Keratinocyte (primary cell): ENCODE data around the gene MYF5. TPM values are rescaled to one million over a fixed set of nuclear protein-coding genes. Genes with fewer than 3 reads are reported as not detected.
A peak's percentile ranks its signal among the peaks of the same experiment; 100 is the strongest.

ENCODE experiments used
- DNase-seq: peaks from one replicate; pipeline ENCODE4 v3.0.0-alpha.2; 2011; ENCODE audit warnings: low read depth, missing footprints, low spot score
- FAIRE-seq: peaks from 2 replicates; lab custom pipeline; 2011; peaks lifted over from hg19 to GRCh38; lab: Jason Lieb, UNC
- H2AFZ ChIP-seq: 2 replicates; pipeline ENCODE4 v1.6.0; 2012; ENCODE audit warnings: low read length, control low read depth, inconsistent platforms; ENCODE audit not compliant: control insufficient read depth
- H3K27ac ChIP-seq: 2 replicates; pipeline ENCODE4 v1.5.1; 2011; ENCODE audit warnings: low read length; ENCODE audit not compliant: control insufficient read depth, insufficient read depth
- H3K27me3 ChIP-seq: 3 replicates; pipeline ENCODE4 v1.6.0; 2011; ENCODE audit warnings: low read length; ENCODE audit not compliant: control insufficient read depth, insufficient read depth; ENCODE audit errors: extremely low read depth
- H3K36me3 ChIP-seq, 2 experiments: 2 replicates in 1 of 2; 3 replicates in 1 of 2; pipeline ENCODE4 v1.5.1; 2011; ENCODE audit warnings: low read length in 2 of 2, mild to moderate bottlenecking in 1 of 2; ENCODE audit not compliant: control insufficient read depth in 2 of 2, insufficient read depth in 2 of 2; ENCODE audit errors: extremely low read depth in 1 of 2
- H3K4me1 ChIP-seq: 3 replicates; pipeline ENCODE4 v1.5.1; 2011; ENCODE audit warnings: low read length; ENCODE audit not compliant: control insufficient read depth, insufficient read depth; ENCODE audit errors: extremely low read depth
- H3K4me2 ChIP-seq: 3 replicates; pipeline ENCODE4 v1.6.0; 2011; ENCODE audit warnings: low read depth, low read length; ENCODE audit not compliant: control insufficient read depth, insufficient read depth; ENCODE audit errors: extremely low read depth
- H3K4me3 ChIP-seq, 3 experiments: fragments of 200-600 bp in 1 of 3; sonication (generic) in 1 of 3; 2 replicates in 2 of 3; 3 replicates in 1 of 3; pipeline ENCODE4 v1.5.1; 2011 to 2016; ENCODE audit warnings: low read length in 3 of 3, mild to moderate bottlenecking in 3 of 3, control low read depth in 2 of 3, inconsistent platforms in 1 of 3, low read depth in 1 of 3, mixed read lengths in 1 of 3, mixed run types in 1 of 3, moderate library complexity in 1 of 3; ENCODE audit not compliant: control insufficient read depth in 2 of 3, insufficient read depth in 2 of 3; ENCODE audit errors: extremely low read depth in 1 of 3
- H3K79me2 ChIP-seq: 2 replicates; pipeline ENCODE4 v1.6.0; 2012; ENCODE audit warnings: low read length; ENCODE audit not compliant: control insufficient read depth, insufficient read depth
- H3K9ac ChIP-seq: 3 replicates; pipeline ENCODE4 v1.6.0; 2011; ENCODE audit warnings: low read length; ENCODE audit not compliant: control insufficient read depth, insufficient read depth; ENCODE audit errors: extremely low read depth
- H3K9me1 ChIP-seq: 3 replicates; pipeline ENCODE4 v1.6.0; 2011; ENCODE audit warnings: low read length; ENCODE audit not compliant: control insufficient read depth, insufficient read depth; ENCODE audit errors: extremely low read depth
- H3K9me3 ChIP-seq: 2 replicates; pipeline ENCODE4 v1.5.1; 2012; ENCODE audit warnings: low read depth, low read length; ENCODE audit not compliant: control insufficient read depth
- H4K20me1 ChIP-seq: 3 replicates; pipeline ENCODE4 v1.6.0; 2011; ENCODE audit warnings: low read length; ENCODE audit not compliant: control insufficient read depth, insufficient read depth; ENCODE audit errors: extremely low read depth
- EZH2 ChIP-seq: IDR thresholded peaks from one replicate; pipeline ENCODE4 v1.6.1; 2012; ENCODE audit warnings: inconsistent platforms, mild to moderate bottlenecking, low read length, moderate library complexity
- dilution Hi-C: fragments of 300-500 bp; cut with MboI; formaldehyde crosslinking; loops from one replicate; pipeline ENCODE4 v1.7.0; 2020; ENCODE audit warnings: low sequenced_read_pairs; ENCODE audit not compliant: extremely low pct_ligation_motif_present
- polyA plus RNA-seq, 5 experiments: library from polyadenylated mRNA; depleted of rRNA in 3 of 5; stranded (reverse) in 3 of 5; stranded (forward) in 1 of 5; unstranded in 1 of 5; fragments of >200 nt; gene quantifications; 1 replicate in 1 of 5; 2 replicates in 3 of 5; 3 replicates in 1 of 5; pipeline versions ENCODE4 v1.2.1 to v1.2.3, GENCODE V29; 2011 to 2012; ENCODE audit warnings: missing spikeins in 2 of 5, low read depth in 1 of 5, low replicate concordance in 1 of 5
- TF ChIP-seq, protein P1 (sequence below), 3 experiments: IDR thresholded peaks in 1 of 3; conservative IDR thresholded peaks in 1 of 3; optimal IDR thresholded peaks in 1 of 3; 2 replicates in 2 of 3; 3 replicates in 1 of 3; pipeline versions ENCODE3 to v1.5.1; 2011; ENCODE audit warnings: low read length in 3 of 3, mild to moderate bottlenecking in 3 of 3, moderate library complexity in 2 of 3, control low read depth in 1 of 3, inconsistent platforms in 1 of 3; ENCODE audit not compliant: insufficient read depth in 2 of 3; ENCODE audit errors: extremely low read depth in 1 of 3

MYF5 gene
- polyA plus RNA-seq, 1 donor (not counting 4 experiments of a cell fraction or from before 2014, with no cell fraction given), result not detected

DNA sequence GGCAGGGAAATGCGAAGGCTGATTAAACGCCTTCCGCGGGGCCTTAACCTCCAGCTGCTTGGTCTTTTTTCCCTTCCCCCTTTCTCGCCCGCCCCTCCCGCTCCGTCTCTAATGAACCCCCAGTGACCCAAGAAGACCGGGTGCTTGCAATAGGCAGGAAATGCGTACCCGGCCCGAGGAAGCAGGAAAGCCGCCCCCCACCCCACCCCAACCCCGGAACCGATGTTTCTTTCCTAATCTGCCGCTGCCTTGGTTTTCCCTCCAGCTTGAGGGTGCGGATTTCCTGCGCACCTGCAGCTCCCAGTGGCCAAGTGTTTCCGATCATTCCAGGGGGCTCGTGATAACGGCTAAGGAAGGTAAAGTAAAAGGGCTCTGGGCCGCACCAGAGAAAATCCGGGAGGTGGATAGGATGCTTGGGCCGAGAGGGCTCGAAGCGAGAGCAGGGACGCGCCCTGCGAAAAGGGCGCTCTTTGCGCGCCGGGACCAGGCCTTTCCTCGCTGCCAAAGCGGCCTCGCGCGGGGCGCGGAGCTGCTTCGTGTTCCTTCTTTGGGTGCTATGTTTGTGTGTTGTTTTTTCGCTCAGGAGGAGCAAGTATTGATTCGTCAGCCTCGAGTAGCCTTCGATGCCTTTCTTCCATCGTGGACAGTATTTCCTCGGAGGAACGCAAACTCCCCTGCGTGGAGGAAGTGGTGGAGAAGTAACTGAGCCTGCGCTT, 8.3 kb upstream of the MYF5 start:
- H3K27me3 ChIP-seq, result peaks cover 16% of the 10 kb centered on the region

DNA sequence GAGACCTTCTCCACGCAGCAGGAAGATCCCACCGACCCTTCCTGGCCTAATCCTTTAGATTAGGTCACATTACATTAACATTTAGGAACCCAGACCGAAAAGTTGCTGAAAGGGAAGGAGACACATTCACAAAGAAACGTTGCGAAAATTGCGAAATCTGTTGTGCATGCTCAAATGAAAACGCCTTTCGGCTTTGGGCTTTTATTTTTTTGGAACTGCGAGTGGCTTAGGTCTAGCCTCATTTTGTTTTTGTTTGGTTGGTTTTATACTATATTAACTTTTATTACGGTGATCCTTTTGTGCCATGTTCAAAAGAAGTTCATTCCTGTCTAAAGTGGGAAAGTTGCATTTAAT, 7.8 kb upstream of the MYF5 start:
- no peak for TF ChIP-seq EZH2
- TF ChIP-seq, protein P1, sequence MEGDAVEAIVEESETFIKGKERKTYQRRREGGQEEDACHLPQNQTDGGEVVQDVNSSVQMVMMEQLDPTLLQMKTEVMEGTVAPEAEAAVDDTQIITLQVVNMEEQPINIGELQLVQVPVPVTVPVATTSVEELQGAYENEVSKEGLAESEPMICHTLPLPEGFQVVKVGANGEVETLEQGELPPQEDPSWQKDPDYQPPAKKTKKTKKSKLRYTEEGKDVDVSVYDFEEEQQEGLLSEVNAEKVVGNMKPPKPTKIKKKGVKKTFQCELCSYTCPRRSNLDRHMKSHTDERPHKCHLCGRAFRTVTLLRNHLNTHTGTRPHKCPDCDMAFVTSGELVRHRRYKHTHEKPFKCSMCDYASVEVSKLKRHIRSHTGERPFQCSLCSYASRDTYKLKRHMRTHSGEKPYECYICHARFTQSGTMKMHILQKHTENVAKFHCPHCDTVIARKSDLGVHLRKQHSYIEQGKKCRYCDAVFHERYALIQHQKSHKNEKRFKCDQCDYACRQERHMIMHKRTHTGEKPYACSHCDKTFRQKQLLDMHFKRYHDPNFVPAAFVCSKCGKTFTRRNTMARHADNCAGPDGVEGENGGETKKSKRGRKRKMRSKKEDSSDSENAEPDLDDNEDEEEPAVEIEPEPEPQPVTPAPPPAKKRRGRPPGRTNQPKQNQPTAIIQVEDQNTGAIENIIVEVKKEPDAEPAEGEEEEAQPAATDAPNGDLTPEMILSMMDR (optimal IDR thresholded peaks at IDR 0.05 in 1 of 3, IDR thresholded peaks at IDR 0.05 in 1 of 3, conservative IDR thresholded peaks at IDR 0.05 in 1 of 3; ENCODE audit: extremely low read depth in 1 of 3, insufficient read depth in 2 of 3, low read length in 3 of 3), result no peak
- H3K9me1 ChIP-seq, result no peaks in the 10 kb centered on the region
- H3K9me3 ChIP-seq, result no peaks in the 10 kb centered on the region
- H3K27me3 ChIP-seq, result peaks cover 17% of the 10 kb centered on the region
- H3K4me2 ChIP-seq, result peak overlapping the region; percentile 40
- no peaks in the 10 kb centered on the region for H3K36me3 ChIP-seq
- no peaks in the 10 kb centered on the region for H3K4me1 ChIP-seq
- no peaks in the 10 kb centered on the region for H3K79me2 ChIP-seq
- H3K9ac ChIP-seq, result no peak overlapping the region
- FAIRE-seq (no peak), DNase-seq (no peak)
- no peak overlapping the region for H3K27ac ChIP-seq
- H4K20me1 ChIP-seq, result no peaks in the 10 kb centered on the region
- H2AFZ ChIP-seq, result peak overlapping the region; percentile 41
- dilution Hi-C loops, result no loop called here
- no peak overlapping the region for H3K4me3 ChIP-seq

More for the DNA sequence above, 8.3 kb upstream of the MYF5 start:
- no peaks in the 10 kb centered on the region for H3K36me3 ChIP-seq
- no peaks in the 10 kb centered on the region for H3K9me3 ChIP-seq
- H3K4me2 ChIP-seq, result peak overlapping the region; percentile 40
- dilution Hi-C loops, result no loop called here
- H3K4me1 ChIP-seq, result peaks cover under 1% of the 10 kb centered on the region
- FAIRE-seq, result no peak
- TF ChIP-seq, protein P1 (optimal IDR thresholded peaks at IDR 0.05 in 1 of 3, IDR thresholded peaks at IDR 0.05 in 1 of 3, conservative IDR thresholded peaks at IDR 0.05 in 1 of 3; ENCODE audit: extremely low read depth in 1 of 3, insufficient read depth in 2 of 3, low read length in 3 of 3), result no peak
- peak; percentile 31 for TF ChIP-seq EZH2
- DNase-seq, result no peak
- no peak overlapping the region for H3K9ac ChIP-seq
- no peak overlapping the region for H3K27ac ChIP-seq
- H3K79me2 ChIP-seq, result no peaks in the 10 kb centered on the region
- no peaks in the 10 kb centered on the region for H3K9me1 ChIP-seq
- peak overlapping the region; percentile 41 for H2AFZ ChIP-seq
- H4K20me1 ChIP-seq, result no peaks in the 10 kb centered on the region
- H3K4me3 ChIP-seq, result no peak overlapping the region
